HK-2 (cell line): Measurements from ENCODE around the gene NEURL1.
A peak's percentile ranks its signal among the peaks of the same experiment; 100 is the strongest.
"Not testable (repeated sequence)": the region's sequence is repeated elsewhere in the genome, so short reads cannot be mapped to it uniquely, and the experiment has no call there.

Experiments used
- DNase-seq: peaks from one replicate; pipeline ENCODE4 v3.0.0-alpha.2; 2018; ENCODE audit not compliant: unreplicated experiment

NEURL1 gene

GRCh38 chr10:103514244-103514643 lies 20.7 kb downstream of the NEURL1 start:
- DNase-seq: no peak

- no peak for DNase-seq
Measured at GRCh38 chr10:103517234-103518085, 24.0 kb downstream of the NEURL1 start.

- DNase-seq: no peak
Measured at GRCh38 chr10:103519798-103520197, 26.3 kb downstream of the NEURL1 start.

GRCh38 chr10:103522006-103522405 lies 28.5 kb downstream of the NEURL1 start:
- DNase-seq: not testable (repeated sequence)

GRCh38 chr10:103523683-103524082 lies 30.2 kb downstream of the NEURL1 start:
- DNase-seq: no peak

- no peak for DNase-seq
Measured at GRCh38 chr10:103525901-103526300, 32.4 kb downstream of the NEURL1 start.

- DNase-seq: peak; percentile 38
Measured at GRCh38 chr10:103527476-103527875, 34.0 kb downstream of the NEURL1 start.

- no peak for DNase-seq
Measured at GRCh38 chr10:103528549-103528948, 35.0 kb downstream of the NEURL1 start.

GRCh38 chr10:103529539-103529938 lies 36.0 kb downstream of the NEURL1 start:
- no peak for DNase-seq

GRCh38 chr10:103533827-103534226 lies 40.3 kb downstream of the NEURL1 start:
- DNase-seq: no peak

GRCh38 chr10:103534621-103535498 lies 41.4 kb downstream of the NEURL1 start:
- no peak for DNase-seq

GRCh38 chr10:103535595-103535994 lies 42.1 kb downstream of the NEURL1 start:
- DNase-seq: no peak

- no peak for DNase-seq
Measured at GRCh38 chr10:103539751-103540150, 46.2 kb downstream of the NEURL1 start.

- DNase-seq: no peak
Measured at GRCh38 chr10:103540722-103541121, 47.2 kb downstream of the NEURL1 start.

GRCh38 chr10:103541616-103542015 lies 48.1 kb downstream of the NEURL1 start:
- no peak for DNase-seq

- peak; percentile 27 for DNase-seq
Measured at GRCh38 chr10:103542764-103543616, 49.5 kb downstream of the NEURL1 start.

GRCh38 chr10:103543617-103544525 lies 50.4 kb downstream of the NEURL1 start:
- DNase-seq: no peak

GRCh38 chr10:103544657-103545310 lies 51.3 kb downstream of the NEURL1 start:
- no peak for DNase-seq

- no peak for DNase-seq
Measured at GRCh38 chr10:103545366-103545765, 51.9 kb downstream of the NEURL1 start.

- DNase-seq: no peak
Measured at GRCh38 chr10:103545771-103546281, 52.3 kb downstream of the NEURL1 start.
